Choroid plexus epithelial cell (primary cell): ENCODE measurements around the gene TRIM62.

ENCODE experiments used
- DNase-seq: peaks from one replicate; pipeline ENCODE4 v3.0.0-alpha.2; 2010; ENCODE audit warnings: low read depth
- H3K4me3 ChIP-seq: 2 replicates; pipeline ENCODE4 v1.5.1; 2011; ENCODE audit warnings: low read depth, mild to moderate bottlenecking, control low read depth, low read length, moderate library complexity
- CTCF ChIP-seq: conservative IDR thresholded peaks from 2 replicates; pipeline ENCODE4 v1.5.1; 2011; ENCODE audit warnings: low read depth, mild to moderate bottlenecking, control low read depth, inconsistent platforms, low read length, moderate library complexity

The TRIM62 gene

DNA sequence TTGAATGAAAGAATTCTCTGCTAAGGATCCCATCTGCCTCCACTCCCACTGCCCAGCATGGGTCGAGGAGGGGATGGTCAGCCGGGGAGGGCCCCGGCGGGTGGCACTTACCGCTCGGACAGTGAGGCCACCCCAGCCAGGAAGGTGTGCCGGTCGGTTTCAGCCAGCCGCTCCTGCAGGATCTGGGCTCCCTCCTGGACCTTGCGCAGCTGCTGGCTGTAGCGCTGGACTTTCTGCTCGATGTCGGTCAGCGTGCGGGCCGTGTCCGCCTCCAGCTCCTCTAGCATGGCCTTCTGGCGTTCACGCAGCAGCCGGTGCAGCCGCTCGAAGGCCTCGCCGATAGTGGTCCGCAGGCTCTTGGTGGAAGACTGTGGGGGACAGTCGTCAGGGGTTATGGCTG is 22.3 kb downstream of the TRIM62 start:
- no peak for DNase-seq
- no peak for TF ChIP-seq CTCF
- H3K4me3 ChIP-seq, result no peak overlapping the region

DNA sequence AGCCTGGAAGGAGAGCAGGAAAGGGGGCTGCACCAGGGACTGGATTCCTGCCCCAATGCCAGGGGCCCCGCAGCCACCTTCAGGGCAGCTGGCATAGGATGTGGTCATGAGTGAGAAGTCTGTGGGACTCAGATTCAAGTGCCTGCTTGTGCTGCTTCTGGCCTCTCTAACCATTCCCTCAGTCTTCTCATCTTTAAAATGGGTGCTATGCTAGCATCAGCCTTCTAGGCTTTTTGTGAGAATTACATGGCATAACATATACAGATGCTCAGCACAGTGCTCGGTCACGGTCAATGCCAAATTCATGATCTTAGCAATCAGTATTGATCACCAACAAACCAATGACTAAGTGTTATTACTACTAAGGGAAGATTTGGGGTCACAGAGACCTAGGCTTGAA is 23.5 kb downstream of the TRIM62 start:
- no peak for TF ChIP-seq CTCF
- no peak for DNase-seq
- H3K4me3 ChIP-seq, result no peak overlapping the region

DNA sequence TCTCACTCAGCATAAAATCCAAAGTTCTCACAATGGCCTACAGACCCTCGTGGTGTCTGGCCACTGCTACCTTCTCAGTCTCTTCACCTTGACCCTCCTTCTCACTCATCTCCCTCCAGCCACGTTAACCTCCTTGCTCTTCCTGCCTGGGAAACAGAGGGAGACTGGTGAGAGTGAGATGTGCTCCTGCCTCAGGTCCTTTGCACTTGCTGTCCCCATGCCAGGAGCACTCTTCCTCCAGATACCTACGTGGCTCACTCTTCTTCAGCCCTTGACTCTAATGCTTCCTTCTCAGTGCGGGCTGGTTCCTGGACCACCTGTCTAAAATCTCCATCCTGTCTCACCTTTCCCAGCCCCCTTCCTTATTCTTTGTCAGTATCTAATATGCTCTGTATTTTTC is 24.7 kb downstream of the TRIM62 start:
- H3K4me3 ChIP-seq, result no peak overlapping the region
- TF ChIP-seq CTCF, result no peak

DNA sequence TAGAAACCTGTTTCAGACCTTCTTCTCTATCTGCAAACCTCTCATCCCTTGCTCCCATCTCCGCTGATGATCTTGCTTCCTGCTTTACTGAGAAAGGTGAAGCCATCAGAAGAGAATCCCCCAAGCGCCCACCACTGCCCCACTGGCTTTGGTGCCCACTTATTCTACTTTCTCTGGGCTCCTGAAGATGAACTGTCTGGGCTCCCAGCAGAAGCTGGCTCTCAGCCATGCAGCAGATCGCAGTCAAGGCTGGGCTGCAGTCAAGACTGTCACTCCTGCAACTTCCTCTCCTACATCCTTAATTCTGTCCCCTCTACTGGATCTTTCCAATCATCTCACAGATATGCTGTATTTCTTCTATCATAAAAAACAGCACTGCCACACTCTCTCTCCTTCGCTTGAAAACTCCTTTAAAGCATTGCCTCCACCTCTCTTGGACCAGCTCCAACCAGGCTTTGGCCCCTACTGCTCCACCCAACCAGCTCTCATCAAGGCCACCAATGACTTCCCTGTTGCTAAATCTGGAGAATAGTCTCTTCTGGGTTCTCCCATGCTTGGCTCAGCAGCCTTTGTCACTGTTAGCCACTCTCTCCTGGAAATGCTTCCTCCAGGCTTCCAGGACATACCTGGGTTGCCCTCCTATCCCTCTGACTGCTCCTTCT is 25.8 kb downstream of the TRIM62 start:
- peak; percentile 58 for DNase-seq
- H3K4me3 ChIP-seq, result no peak overlapping the region
- no peak for TF ChIP-seq CTCF

More for the DNA sequence above, 24.7 kb downstream of the TRIM62 start:
- no peak for DNase-seq

DNA sequence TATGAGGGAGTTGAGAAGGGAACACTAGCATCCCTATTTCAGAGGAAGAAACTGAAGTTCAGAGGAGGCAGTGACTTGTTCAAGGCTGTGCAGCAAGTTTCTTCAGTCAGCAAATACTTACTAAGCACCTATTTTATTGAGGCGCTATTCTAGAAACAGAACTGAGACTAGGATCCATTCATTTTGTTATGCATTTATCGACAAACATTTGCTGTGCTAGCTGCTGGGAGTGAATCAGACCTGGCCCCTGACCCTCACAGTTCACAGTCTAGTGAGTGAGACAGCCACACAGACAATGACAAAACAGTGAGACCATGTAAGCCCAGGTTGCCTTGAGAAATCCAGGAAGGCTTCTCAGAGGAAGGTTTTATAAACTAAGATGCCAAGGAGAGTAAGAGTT is 28.2 kb downstream of the TRIM62 start:
- DNase-seq, result no peak
- TF ChIP-seq CTCF, result no peak
- H3K4me3 ChIP-seq, result no peak overlapping the region

GRCh38 chr1:33152685-33153432 is 29.0 kb downstream of the TRIM62 start:
- DNase-seq, result peak; percentile 89
- H3K4me3 ChIP-seq, result no peak overlapping the region
- TF ChIP-seq CTCF, result no peak

DNA sequence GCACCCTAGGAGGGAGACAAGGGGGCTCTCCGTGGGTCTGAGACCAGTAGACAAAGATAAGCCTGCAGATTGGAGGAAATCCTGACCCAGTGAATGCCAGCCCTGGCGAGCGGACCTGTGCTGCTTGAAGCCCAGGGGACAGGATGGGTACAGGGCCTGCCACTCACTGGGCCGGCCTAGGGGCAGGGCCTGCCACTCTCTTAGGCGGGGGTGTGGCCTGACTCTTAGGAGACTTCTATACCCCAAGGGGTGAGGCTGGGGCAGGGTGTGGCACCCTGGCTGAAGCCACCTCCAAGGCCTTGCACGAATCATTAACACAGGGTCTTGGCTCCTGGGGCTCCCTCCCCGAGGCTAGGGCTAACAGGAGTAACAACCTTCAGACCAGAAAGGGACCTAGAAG is 30.7 kb downstream of the TRIM62 start:
- no peak for TF ChIP-seq CTCF
- no peak for DNase-seq
- H3K4me3 ChIP-seq, result no peak overlapping the region
